CD8-positive, alpha-beta memory T cell (primary cell): ENCODE measurements around the gene TRPM8. TPM values are rescaled to one million over a fixed set of nuclear protein-coding genes. Genes with fewer than 3 reads are reported as not detected.

Source experiments
- CTCF ChIA-PET: fragments of 350-600 bp; sonication (Branson Sonifier 250); formaldehyde crosslinking; loops from one replicate; lab custom pipeline; 2021; ENCODE audit warnings: antibody characterized with exemption; lab: Charles Lee
- POLR2A ChIA-PET: fragments of 350-600 bp; sonication (Branson Sonifier 250); formaldehyde crosslinking; loops from one replicate; lab custom pipeline; 2021; ENCODE audit warnings: antibody characterized with exemption; lab: Charles Lee
- DNase-seq, 5 donors: peaks; one replicate each; pipeline versions ENCODE4 v3.0.0 to v3.0.0-alpha.2; 2020 to 2022; ENCODE audit warnings: mixed read lengths in 1 of 5
- H3K27ac ChIP-seq: one replicate; pipeline ENCODE4 v1.7.0; 2013; ENCODE audit warnings: low read depth, mild to moderate bottlenecking, low read length, moderate library complexity
- H3K27me3 ChIP-seq: 2 replicates; pipeline ENCODE4 v1.7.0; 2013; ENCODE audit warnings: low read length, mild to moderate bottlenecking; ENCODE audit not compliant: insufficient read depth, poor library complexity, severe bottlenecking
- H3K36me3 ChIP-seq: 2 replicates; pipeline ENCODE4 v1.7.0; 2013; ENCODE audit warnings: mild to moderate bottlenecking, low read length, moderate library complexity; ENCODE audit not compliant: insufficient read depth
- H3K4me1 ChIP-seq: 2 replicates; pipeline ENCODE4 v1.7.0; 2013; ENCODE audit warnings: mild to moderate bottlenecking, low read length, moderate library complexity; ENCODE audit not compliant: insufficient read depth
- H3K4me3 ChIP-seq: 2 replicates; pipeline ENCODE4 v1.7.0; 2013; ENCODE audit warnings: mild to moderate bottlenecking, low read length
- H3K9me3 ChIP-seq: 2 replicates; pipeline ENCODE4 v1.7.0; 2013; ENCODE audit warnings: mild to moderate bottlenecking, low read length
- H3K27ac Mint-ChIP-seq, 8 donors: one replicate each; pipeline ENCODE4 v1.8.0; 2020 to 2021; ENCODE audit warnings: mixed read lengths in 8 of 8, mild to moderate bottlenecking in 6 of 8, inconsistent platforms in 3 of 8, moderate library complexity in 3 of 8
- H3K27me3 Mint-ChIP-seq, 2 donors: one replicate each; pipeline ENCODE4 v1.8.0; 2020 to 2021; ENCODE audit warnings: mixed read lengths in 2 of 2, mild to moderate bottlenecking in 1 of 2, moderate library complexity in 1 of 2
- H3K36me3 Mint-ChIP-seq, 3 donors: one replicate each; pipeline ENCODE4 v1.8.0; 2020 to 2021; ENCODE audit warnings: mixed read lengths in 3 of 3, inconsistent platforms in 1 of 3, mild to moderate bottlenecking in 1 of 3
- H3K4me1 Mint-ChIP-seq, 3 donors: one replicate each; pipeline ENCODE4 v1.8.0; 2020 to 2021; ENCODE audit warnings: mixed read lengths in 3 of 3, inconsistent platforms in 1 of 3, mild to moderate bottlenecking in 1 of 3
- H3K4me3 Mint-ChIP-seq, 7 donors: one replicate each; pipeline ENCODE4 v1.8.0; 2020 to 2021; ENCODE audit warnings: mixed read lengths in 7 of 7, mild to moderate bottlenecking in 6 of 7, moderate library complexity in 4 of 7, inconsistent platforms in 2 of 7
- H3K9me3 Mint-ChIP-seq, 5 donors: one replicate each; pipeline ENCODE4 v1.8.0; 2020 to 2022; ENCODE audit warnings: mixed read lengths in 5 of 5, mild to moderate bottlenecking in 3 of 5, moderate library complexity in 2 of 5, inconsistent platforms in 1 of 5
- polyA plus RNA-seq: library from polyadenylated mRNA; unstranded; fragments of 300-500 nt; fragmentation: Illumina TruSeq; gene quantifications from one replicate; pipeline ENCODE4 v1.2.3, GENCODE V29; 2021
- total RNA-seq, 2 experiments: library from RNA; stranded (reverse); gene quantifications; one replicate each; pipeline ENCODE4 v1.2.3, GENCODE V29; 2021

Gene TRPM8
- total and polyA plus RNA-seq, 3 experiments from 2014 or later = not detected

- H3K9me3 ChIP-seq = no peaks in the 10 kb centered on the region
- Mint-ChIP-seq H3K9me3 (no peaks in the 10 kb centered on the region), H3K27me3 (peaks cover 0 to 6% of the 10 kb centered on the region in 2 donors), H3K4me3 (no peak overlapping the region), H3K36me3 (peaks cover 0 to 8% (median 0%) of the 10 kb centered on the region in 3 donors), H3K4me1 (peaks cover 17 to 25% (median 24%) of the 10 kb centered on the region in 3 donors), H3K27ac (no peak overlapping the region)
- POLR2A ChIA-PET = no interaction called here
- H3K27ac ChIP-seq = no peak overlapping the region
- CTCF ChIA-PET = no interaction called here
- peaks cover 10% of the 10 kb centered on the region for H3K4me1 ChIP-seq
- H3K4me3 ChIP-seq = no peak overlapping the region
- H3K36me3 ChIP-seq = no peaks in the 10 kb centered on the region
- DNase-seq = no peak
- H3K27me3 ChIP-seq = no peaks in the 10 kb centered on the region
These were observed 89.3 kb downstream of the TRPM8 start for GRCh38 chr2:234006501-234006900.

- ChIA-PET CTCF (interaction anchor here (0.7 kb wide), 1 partner anchor 88 kb away, joined by 3 read pairs; no protein-coding TSS in a partner anchor), POLR2A (no interaction called here)
- H3K9me3 ChIP-seq = no peaks in the 10 kb centered on the region
- no peaks in the 10 kb centered on the region for H3K36me3 ChIP-seq
- H3K4me3 ChIP-seq = no peak overlapping the region
- DNase-seq = no peak
- Mint-ChIP-seq H3K4me3 (no peak overlapping the region), H3K27me3 (peaks cover 0 to 1% of the 10 kb centered on the region in 2 donors), H3K36me3 (peaks cover 0 to 14% (median 0%) of the 10 kb centered on the region in 3 donors), H3K9me3 (no peaks in the 10 kb centered on the region), H3K27ac (no peak overlapping the region), H3K4me1 (peaks cover 0 to 17% (median 4%) of the 10 kb centered on the region in 3 donors)
- H3K4me1 ChIP-seq = no peaks in the 10 kb centered on the region
- no peaks in the 10 kb centered on the region for H3K27me3 ChIP-seq
- H3K27ac ChIP-seq = no peak overlapping the region
These were observed 97.3 kb downstream of the TRPM8 start for GRCh38 chr2:234014427-234014826.

- no peak for DNase-seq
- Mint-ChIP-seq H3K27me3 (peaks cover 0 to 1% of the 10 kb centered on the region in 2 donors), H3K4me1 (peaks cover 0 to 12% (median 0%) of the 10 kb centered on the region in 3 donors), H3K36me3 (peaks cover 0 to 18% (median 0%) of the 10 kb centered on the region in 3 donors), H3K4me3 (no peak overlapping the region), H3K9me3 (no peaks in the 10 kb centered on the region), H3K27ac (no peak overlapping the region)
- Histone ChIP-seq H3K27ac (no peak overlapping the region), H3K4me1 (no peaks in the 10 kb centered on the region), H3K27me3 (no peaks in the 10 kb centered on the region), H3K9me3 (no peaks in the 10 kb centered on the region), H3K36me3 (no peaks in the 10 kb centered on the region), H3K4me3 (no peak overlapping the region)
- POLR2A ChIA-PET = no interaction called here
- CTCF ChIA-PET = interaction anchor here (1.3 kb wide), 1 partner anchor 14 kb away, joined by 3 read pairs; no protein-coding TSS in a partner anchor
These were observed 98.7 kb downstream of the TRPM8 start for GRCh38 chr2:234015861-234016260.

- Histone ChIP-seq H3K9me3 (no peaks in the 10 kb centered on the region), H3K4me3 (no peak overlapping the region), H3K27ac (no peak overlapping the region), H3K27me3 (no peaks in the 10 kb centered on the region), H3K4me1 (peaks cover 4% of the 10 kb centered on the region), H3K36me3 (no peaks in the 10 kb centered on the region)
- H3K4me3 Mint-ChIP-seq = no peak overlapping the region
- H3K36me3 Mint-ChIP-seq = peaks cover 0 to 32% (median 4%) of the 10 kb centered on the region in 3 donors
- no peak for DNase-seq
- no peak overlapping the region for H3K27ac Mint-ChIP-seq
- ChIA-PET CTCF (no interaction called here), POLR2A (interaction anchor here (1.0 kb wide), 1 partner anchor 9 kb away, joined by 3 read pairs; no protein-coding TSS in a partner anchor)
- peaks cover 9 to 34% (median 13%) of the 10 kb centered on the region in 3 donors for H3K4me1 Mint-ChIP-seq
- H3K9me3 Mint-ChIP-seq = peaks cover 0 to 4% (median 3%) of the 10 kb centered on the region in 5 donors
- H3K27me3 Mint-ChIP-seq = peaks cover 0 to 1% of the 10 kb centered on the region in 2 donors
These were observed 102.7 kb downstream of the TRPM8 start for GRCh38 chr2:234019896-234020295.

- Histone ChIP-seq H3K4me1 (peaks cover 9% of the 10 kb centered on the region), H3K27ac (no peak overlapping the region), H3K27me3 (no peaks in the 10 kb centered on the region), H3K9me3 (no peaks in the 10 kb centered on the region), H3K36me3 (no peaks in the 10 kb centered on the region), H3K4me3 (no peak overlapping the region)
- Mint-ChIP-seq H3K27me3 (peaks cover 0 to 1% of the 10 kb centered on the region in 2 donors), H3K9me3 (peaks cover 0 to 4% (median 3%) of the 10 kb centered on the region in 5 donors), H3K4me1 (peaks cover 13 to 37% (median 16%) of the 10 kb centered on the region in 3 donors), H3K36me3 (peaks cover 0 to 32% (median 4%) of the 10 kb centered on the region in 3 donors), H3K4me3 (no peak overlapping the region), H3K27ac (no peak overlapping the region)
- ChIA-PET POLR2A (interaction anchor here (1.0 kb wide), 1 partner anchor 9 kb away, joined by 3 read pairs; no protein-coding TSS in a partner anchor), CTCF (no interaction called here)
- no peak for DNase-seq
These were observed 103.2 kb downstream of the TRPM8 start for GRCh38 chr2:234020332-234020731.

- Histone ChIP-seq H3K27ac (no peak overlapping the region), H3K4me1 (peaks cover 28% of the 10 kb centered on the region), H3K9me3 (no peaks in the 10 kb centered on the region), H3K27me3 (no peaks in the 10 kb centered on the region), H3K36me3 (no peaks in the 10 kb centered on the region), H3K4me3 (no peak overlapping the region)
- H3K4me3 Mint-ChIP-seq = no peak overlapping the region
- peak overlapping the region in 1 of 8 donors; percentile 51 for H3K27ac Mint-ChIP-seq
- CTCF ChIA-PET = no interaction called here
- H3K36me3 Mint-ChIP-seq = peaks cover 0 to 32% (median 4%) of the 10 kb centered on the region in 3 donors
- DNase-seq = no peak
- H3K4me1 Mint-ChIP-seq = peaks cover 34 to 55% (median 37%) of the 10 kb centered on the region in 3 donors
- peaks cover 0 to 4% (median 3%) of the 10 kb centered on the region in 5 donors for H3K9me3 Mint-ChIP-seq
- POLR2A ChIA-PET = no interaction called here
- H3K27me3 Mint-ChIP-seq = no peaks in the 10 kb centered on the region
These were observed 105.3 kb downstream of the TRPM8 start for GRCh38 chr2:234022424-234022823.

GRCh38 chr2:234024304-234024703 lies 107.1 kb downstream of the TRPM8 start:
- no peaks in the 10 kb centered on the region for H3K36me3 ChIP-seq
- no peaks in the 10 kb centered on the region for H3K27me3 Mint-ChIP-seq
- peaks cover 0 to 40% (median 7%) of the 10 kb centered on the region in 3 donors for H3K36me3 Mint-ChIP-seq
- H3K4me3 Mint-ChIP-seq = peak overlapping the region in 4 of 7 donors; percentile 28 to 60 (median 45)
- CTCF ChIA-PET = interaction anchor here (1.2 to 1.6 kb wide), 2 partner anchors 8 to 16 kb away, joined by 3 read pairs; no protein-coding TSS in a partner anchor
- H3K4me1 Mint-ChIP-seq = peaks cover 50 to 73% (median 52%) of the 10 kb centered on the region in 3 donors
- H3K9me3 Mint-ChIP-seq = peaks cover 0 to 7% (median 4%) of the 10 kb centered on the region in 5 donors
- H3K9me3 ChIP-seq = no peaks in the 10 kb centered on the region
- H3K4me3 ChIP-seq = no peak overlapping the region
- H3K4me1 ChIP-seq = peaks cover 38% of the 10 kb centered on the region
- POLR2A ChIA-PET = no interaction called here
- DNase-seq = no peak
- no peak overlapping the region for H3K27ac ChIP-seq
- no peaks in the 10 kb centered on the region for H3K27me3 ChIP-seq
- peak overlapping the region in 3 of 8 donors; percentile 38 to 52 (median 38) for H3K27ac Mint-ChIP-seq

- no peaks in the 10 kb centered on the region for H3K27me3 Mint-ChIP-seq
These were observed 108.3 kb downstream of the TRPM8 start for GRCh38 chr2:234025466-234025865.

More at GRCh38 chr2:234025466-234025865, 108.3 kb downstream of the TRPM8 start:
- H3K9me3 Mint-ChIP-seq = peaks cover 0 to 7% (median 4%) of the 10 kb centered on the region in 5 donors
- DNase-seq = peak in 2 of 5 donors; percentile 33 to 37
- H3K4me3 Mint-ChIP-seq = peak overlapping the region; percentile 25 to 90 (median 83)
- peaks cover 42% of the 10 kb centered on the region for H3K4me1 ChIP-seq
- ChIA-PET CTCF (interaction anchor here (1.3 to 1.4 kb wide), 2 partner anchors 17 to 472 kb away, joined by 3 read pairs; no protein-coding TSS in a partner anchor), POLR2A (interaction anchor here (0.6 kb wide), 2 partner anchors 40 to 64 kb away, joined by 4 read pairs; no protein-coding TSS in a partner anchor)
- peaks cover 59 to 85% (median 62%) of the 10 kb centered on the region in 3 donors for H3K4me1 Mint-ChIP-seq
- H3K36me3 Mint-ChIP-seq = peaks cover 0 to 38% (median 7%) of the 10 kb centered on the region in 3 donors
- H3K27ac ChIP-seq = peak overlapping the region; percentile 21
- H3K27me3 ChIP-seq = no peaks in the 10 kb centered on the region
- H3K36me3 ChIP-seq = no peaks in the 10 kb centered on the region
- peak overlapping the region; percentile 79 to 97 (median 89) for H3K27ac Mint-ChIP-seq
- H3K4me3 ChIP-seq = peak overlapping the region; percentile 72
- no peaks in the 10 kb centered on the region for H3K9me3 ChIP-seq
